GM21529 (cell line): ENCODE data around the gene EPHB1.

ENCODE experiments used
- ATAC-seq: cut with Tn5 transposase; IDR thresholded peaks from one replicate; pipeline ENCODE4 v1.9.1; 2021; ENCODE audit not compliant: unreplicated experiment

EPHB1 gene

DNA sequence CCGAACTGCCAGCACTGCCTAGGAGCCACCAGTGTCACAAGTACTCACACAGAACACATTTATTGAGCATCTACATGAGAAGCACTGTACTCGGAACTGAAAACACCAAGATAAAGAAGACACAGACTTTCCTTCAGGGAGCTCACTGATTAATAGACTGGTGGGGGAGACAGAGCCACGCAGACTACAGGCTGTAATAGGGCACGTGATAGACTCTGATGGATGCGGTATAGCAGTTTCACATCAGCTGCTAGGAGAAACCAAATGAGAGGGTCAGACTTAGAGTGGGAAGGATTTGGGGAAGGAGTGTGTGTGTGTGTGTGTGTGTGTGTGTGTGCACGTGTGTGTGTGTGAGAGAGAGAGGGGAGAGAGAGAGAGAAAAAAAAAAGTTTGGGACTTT, 12.1 kb downstream of the EPHB1 start:
- no peak for ATAC-seq

DNA sequence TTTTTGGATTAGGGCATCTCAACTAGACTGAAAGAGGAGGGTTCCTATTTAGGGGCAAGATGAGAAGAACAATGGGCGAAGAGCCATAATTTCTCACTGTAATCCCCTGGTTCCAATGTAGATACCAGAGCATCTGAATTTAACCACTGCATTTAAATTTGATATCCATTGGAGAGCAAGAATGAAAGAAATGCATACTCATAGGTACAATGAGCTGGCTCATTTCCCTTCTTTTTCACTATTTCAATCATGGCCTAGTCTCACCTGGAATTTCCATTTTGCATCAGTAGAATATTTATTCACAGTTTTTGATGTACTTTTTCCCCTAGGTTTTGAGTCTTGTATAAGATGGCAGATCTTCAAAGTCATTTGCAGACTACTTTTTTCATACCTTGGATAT, 13.8 kb downstream of the EPHB1 start:
- no peak for ATAC-seq

DNA sequence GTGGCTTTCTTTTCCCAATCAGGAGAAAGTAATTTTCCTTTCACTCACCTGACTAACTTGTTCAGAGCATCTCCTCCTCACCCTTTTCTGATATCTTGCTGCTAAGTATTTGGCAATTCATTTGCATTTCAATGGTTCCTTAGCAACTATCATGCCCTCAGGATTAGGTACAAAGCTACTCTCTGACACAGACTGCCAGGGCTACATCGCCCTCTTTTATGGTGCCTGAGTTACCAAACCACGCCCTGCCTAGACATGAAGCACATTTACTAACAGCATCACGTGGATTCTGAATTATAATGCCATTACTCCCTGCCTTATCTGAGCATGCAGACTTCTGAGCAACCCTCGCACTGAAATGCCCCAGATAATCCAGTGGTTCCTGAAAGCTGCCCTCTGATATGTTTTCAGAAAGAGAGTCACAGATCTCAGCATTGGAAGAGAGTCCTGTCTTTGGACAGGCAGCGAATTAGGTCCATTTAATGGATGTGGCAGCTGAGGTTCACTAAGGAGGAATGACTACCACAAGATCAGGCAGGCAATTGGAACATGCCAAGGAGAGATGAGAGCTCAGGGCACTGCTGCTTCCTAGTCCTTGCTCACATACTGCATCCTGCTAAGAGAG, 14.5 kb downstream of the EPHB1 start:
- ATAC-seq, result no peak

DNA sequence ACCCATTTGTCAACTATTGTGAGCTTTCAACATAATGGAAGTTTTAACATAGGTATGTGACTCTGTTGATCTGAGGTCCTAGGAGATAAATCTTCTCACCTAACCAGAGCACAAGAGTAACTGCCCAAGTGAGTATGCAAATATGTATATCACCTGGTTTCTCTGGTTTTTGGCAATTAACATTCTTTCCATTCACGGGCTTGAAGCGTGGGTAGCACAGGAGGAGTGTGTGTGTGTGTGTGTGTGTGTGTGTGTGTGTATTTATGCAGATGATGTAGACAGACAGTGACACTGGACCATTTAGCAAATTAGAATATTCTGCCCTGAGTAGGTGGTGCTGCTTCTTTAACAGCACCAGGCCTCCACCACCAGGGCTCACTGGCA, 15.0 kb downstream of the EPHB1 start:
- ATAC-seq, result no peak

DNA sequence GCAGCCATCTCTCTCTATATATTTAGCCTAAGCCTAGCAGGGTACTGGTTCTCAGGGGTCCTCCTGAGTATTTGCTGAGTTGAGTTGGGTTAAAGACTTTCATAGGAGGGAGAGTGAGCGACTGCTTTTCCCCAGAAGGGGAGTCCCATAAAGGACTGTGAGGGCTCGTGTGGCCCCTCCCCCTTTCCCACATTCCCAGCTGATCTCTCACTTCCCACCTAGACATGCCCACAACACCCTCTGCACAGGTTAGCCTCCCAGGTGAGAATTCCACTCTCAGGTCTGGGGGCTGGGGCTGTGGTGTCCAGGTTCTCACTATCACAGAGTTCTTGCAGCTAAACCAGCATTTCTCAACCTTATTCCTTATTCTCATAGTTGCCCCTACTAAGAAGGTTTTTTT, 15.8 kb downstream of the EPHB1 start:
- ATAC-seq, result no peak

DNA sequence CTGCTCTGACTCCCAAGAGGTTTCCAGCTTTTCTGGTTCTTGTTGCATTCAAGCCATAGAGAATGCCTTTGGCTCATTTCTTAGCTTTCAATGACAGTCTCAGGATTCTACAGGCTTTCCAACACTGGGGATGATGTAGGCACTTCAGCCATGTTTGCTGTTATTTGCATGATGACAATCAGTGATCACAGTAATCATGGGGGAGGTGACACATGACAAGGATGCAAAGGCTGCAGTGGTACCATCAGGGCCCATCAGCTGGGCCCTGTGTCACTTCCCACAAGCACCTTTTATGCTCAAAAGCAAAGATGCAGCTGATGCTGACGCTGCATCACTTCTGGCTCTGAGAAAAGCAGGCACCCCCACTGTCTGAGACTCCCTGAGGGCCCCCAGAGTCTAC, 18.6 kb downstream of the EPHB1 start:
- no peak for ATAC-seq

DNA sequence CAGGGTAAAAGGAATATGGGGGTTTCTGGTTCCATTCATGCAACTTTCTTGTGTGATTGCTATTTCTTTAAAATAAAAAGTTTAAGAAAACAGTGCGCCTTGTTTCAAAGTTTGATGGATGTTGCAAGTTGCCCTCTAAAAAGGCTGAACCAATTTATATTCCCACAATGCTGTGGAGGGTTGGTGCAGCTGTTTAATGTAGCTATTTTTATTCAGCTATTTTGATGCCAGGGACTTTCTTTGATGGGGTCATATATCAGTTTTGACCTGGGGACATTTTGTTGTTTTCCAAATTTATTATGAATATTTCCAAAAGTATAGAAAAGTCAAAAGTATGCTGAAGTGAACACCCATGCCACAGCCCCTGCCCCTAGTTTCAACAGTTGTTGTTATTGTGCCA, 20.5 kb downstream of the EPHB1 start:
- no peak for ATAC-seq

DNA sequence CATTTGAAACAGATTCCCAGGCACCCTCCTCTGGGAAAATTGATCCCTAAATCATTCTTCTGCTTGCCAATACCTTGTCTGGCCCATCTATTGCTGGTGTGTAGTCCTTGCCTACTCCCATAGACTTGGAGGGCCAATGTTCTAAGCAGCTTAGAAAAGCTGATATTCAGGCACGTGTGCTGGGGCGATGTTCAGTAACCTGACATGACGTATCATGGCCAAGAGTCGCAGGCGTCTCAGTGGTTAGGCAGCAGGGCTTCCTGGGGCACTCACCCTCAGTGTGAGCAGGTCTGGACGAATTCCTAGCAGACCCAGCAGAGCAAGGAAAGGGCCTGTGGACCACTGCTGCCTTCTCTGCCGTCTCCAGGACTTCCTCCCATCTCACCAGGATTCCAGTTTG, 21.6 kb downstream of the EPHB1 start:
- ATAC-seq, result no peak

DNA sequence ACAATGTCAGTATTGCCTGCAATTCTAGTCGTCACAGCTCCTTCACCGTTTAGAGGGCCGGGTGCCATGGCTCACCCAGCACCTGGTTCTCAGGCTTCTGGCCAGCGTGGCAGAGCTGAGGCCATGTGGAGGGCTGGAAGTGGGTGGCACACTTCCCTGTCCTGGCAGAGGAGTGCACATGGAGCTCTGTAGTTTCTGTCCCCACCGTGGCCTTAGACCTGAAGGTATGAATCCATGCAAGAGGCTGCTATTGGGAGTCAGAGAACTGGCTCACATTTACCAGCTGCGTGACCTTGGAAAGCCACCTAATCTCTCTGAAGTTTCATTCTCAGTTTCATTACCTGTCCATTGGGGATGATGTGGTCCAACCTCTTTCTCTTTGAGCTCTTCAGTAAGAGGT, 22.2 kb downstream of the EPHB1 start:
- peak; percentile 75 for ATAC-seq

DNA sequence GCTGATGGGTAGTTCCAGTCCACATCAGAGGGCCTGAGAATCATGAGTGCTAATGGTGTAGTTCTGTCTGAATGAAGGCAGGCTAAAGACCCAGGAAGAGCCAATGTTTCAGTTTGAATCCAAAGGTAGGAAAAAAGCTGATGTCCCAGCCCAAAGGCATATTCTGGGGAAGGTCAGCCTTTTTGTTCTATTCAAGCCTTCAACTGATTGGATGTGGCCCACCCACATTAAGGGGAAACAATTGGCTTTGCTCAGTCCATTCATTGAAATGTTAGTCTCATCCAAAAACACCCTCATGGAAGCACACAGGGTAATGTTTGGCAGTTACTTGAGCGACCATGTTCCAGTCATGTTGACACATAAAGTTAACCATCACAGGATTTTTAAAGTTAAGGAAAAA, 25.9 kb downstream of the EPHB1 start:
- no peak for ATAC-seq

DNA sequence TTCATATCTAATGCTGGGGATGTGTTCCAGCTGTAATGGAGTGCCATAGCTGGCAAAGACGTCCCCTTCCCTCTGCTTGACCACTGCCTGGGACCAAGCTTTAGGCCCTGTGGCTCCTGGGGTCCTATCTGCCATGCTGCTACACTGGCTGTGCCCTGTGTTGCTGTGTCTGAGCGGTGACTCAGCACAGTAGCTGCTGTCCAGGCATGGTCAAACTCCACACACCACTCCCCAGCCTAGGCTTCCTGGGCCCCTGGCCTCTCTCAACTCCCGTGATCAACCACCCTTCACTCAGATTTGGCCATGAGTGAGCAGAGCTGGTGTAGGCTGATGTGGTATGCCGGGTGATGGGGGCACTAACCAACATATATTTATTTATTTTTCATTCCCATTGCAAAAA, 27.0 kb downstream of the EPHB1 start:
- no peak for ATAC-seq

DNA sequence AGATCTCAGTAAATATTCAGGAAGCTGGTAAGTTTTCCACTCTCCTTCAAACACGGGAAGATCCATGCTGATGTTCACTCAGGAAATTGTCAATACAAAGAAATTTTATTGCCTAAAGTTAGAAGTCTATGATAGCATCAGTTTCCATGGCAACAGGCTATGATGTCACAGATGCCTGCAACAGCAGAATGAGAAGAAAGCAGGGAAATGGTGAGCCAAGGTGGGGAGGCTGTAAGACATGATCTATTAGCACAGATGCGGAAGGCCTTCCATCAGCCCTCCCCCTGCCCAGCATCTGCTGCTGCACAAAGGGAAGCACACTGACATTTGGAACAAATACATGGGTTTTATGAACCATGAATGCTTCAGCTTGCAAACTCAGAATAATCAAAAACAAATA, 28.6 kb downstream of the EPHB1 start:
- ATAC-seq, result no peak

DNA sequence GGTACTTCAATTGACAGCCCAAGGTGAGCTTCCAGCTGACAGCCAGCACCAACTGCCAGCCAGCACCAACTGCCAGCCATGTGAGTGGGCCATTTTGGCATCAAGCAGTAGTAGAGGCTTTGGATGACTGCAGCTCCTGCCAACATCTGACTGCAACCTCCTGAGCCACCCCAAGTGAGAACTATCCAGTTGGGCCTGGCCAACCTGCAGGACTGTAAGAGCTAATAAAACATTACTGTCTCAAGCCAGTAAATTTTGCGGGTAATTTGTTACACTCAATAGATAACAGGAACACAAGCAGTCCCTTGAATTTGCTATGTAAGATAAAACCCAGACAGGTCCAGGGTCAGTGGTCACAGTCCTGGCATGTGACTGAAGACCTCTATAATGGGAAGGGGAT, 29.7 kb downstream of the EPHB1 start:
- no peak for ATAC-seq

DNA sequence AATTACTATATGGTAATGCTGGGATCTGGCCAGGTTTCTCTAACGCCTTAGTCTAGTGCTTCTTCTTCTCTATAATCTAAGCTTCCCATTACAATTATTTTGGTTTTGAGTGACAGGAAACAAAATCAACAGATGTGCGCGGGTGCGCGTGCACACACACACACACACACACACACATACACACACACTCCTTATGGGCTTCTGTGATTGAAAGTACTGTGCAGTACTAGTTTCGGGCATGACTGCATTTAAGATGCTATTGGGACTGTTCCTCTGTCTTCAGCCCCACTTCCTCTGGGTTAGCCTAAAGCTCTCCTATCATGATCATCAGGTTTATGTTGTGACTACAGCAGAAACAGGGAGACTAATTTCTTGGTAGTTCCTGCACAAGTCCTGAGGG, 32.2 kb downstream of the EPHB1 start:
- ATAC-seq, result peak; percentile 61

DNA sequence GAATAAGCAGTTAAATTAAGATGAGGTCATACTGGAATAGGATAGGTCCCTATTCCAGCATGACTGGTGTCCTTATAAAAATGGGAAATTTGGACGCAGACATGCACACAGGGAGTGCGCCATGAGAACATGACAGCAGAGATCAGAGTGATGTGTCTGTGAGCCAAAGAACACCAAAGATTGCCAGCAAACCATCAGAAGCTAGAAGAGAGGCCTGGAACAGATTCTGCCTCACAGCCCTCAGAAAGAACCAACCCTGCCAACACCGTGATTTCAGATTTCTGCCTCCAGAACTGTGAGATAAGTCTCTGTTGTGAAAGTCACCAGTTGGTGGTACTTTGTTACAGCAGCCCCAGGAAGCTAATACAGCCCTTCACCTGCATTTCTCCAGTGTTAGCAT, 34.7 kb downstream of the EPHB1 start:
- no peak for ATAC-seq

DNA sequence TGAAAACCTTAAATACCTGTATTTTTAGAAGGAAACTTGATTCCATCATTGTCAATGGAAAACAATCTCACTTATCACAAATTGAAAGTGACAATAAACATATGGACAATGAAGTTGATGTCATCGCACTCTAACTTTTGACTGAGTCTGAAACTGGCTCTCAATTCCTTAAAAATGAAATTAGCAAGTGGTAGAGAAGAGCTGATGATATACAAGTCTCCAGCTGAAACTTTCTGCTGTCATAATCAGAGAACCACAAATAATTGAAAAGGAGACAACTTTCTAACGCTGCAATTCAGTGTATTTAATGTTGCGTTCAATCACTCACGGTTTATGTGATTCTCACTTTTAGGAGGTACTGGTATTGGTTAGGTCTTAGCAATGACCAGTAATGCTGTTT, 37.5 kb downstream of the EPHB1 start:
- no peak for ATAC-seq

DNA sequence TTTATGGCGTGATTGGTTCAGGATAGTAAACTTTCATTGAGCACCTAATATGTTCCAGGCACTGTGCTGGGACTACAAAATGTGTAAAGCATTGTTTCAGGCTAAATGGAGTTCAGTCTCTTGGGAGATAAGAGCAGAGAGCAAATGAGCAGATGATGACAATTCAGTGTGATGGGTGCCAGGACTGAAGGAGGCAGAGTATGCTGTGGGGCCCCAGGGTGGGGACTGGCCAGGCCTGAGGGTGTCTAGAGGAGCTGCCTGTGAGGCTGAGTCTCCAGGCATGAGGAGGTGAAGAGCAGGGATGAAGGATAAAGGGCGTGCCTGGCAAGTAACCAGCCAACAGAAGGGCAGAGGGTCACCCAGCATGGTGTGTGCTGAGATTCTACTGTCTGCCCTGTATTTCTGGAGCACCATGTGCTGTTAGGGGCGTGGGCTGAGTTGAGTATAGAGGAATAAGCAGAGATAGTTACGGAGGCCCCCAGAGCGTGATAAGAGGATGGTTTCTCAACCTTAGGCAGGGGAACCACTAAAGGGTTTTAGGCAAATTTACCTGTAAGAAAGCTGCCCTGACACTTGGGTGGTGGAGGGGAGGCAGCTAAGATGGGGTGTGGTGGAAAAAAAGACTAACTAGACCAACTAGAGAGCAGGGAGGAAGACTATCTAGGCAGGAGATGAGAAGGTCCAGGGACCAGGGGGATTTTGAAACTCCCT, 38.5 kb downstream of the EPHB1 start:
- no peak for ATAC-seq

DNA sequence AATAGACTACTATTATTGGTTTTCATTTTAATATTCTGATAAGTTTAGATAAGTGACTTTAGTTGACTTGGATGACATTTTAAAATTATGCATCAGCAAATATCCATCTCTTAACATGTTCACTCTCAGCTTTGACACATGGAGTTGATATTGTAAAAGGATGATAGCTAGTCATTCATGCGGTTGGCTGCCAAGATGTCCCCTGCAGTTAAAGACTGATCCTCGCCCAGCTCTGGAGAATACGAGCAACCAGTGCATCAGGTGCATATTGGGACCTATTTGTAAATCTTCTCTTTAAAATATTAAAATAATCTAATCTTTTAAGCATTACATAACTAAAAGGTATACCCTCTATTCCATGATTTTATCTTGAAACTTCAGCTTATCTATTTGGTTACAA, 41.9 kb downstream of the EPHB1 start:
- no peak for ATAC-seq

DNA sequence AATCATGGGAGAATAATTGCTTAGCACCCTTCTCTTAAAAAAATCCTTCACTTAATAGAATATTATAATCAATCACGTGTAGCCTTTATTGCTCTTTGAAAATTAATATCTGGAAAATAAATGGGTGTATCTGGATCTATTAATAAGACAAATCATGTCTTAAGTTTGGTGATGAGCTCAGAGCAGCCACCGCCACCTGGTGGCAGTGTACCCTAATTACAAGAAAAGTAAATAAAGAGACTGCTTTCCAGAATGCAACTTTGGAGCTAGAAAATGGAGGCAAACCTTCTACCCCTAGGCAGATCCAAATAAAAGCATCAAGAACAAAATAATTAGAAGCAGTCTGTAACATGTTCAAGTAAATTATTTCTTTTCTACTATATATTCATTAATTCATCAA, 43.5 kb downstream of the EPHB1 start:
- no peak for ATAC-seq

DNA sequence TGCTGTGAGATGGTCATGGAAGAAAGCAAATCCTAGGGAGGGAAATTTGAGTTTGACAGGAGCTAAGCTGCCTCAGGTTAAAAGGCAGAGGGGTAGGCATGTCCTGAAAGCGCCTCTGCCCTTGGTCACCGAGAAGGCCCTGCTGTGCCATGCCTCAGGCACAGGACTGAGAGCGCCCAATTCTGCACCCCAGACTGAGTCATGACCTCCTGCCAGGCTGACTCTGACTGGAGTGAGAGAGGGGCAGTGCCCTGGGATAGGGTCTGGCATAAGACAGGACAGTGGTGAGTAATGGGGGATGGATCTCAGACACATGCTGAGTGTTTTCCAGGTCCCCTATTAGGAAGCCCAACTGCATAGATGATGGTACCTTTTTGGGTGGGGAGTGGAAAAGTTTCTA, 44.4 kb downstream of the EPHB1 start:
- ATAC-seq, result no peak

DNA sequence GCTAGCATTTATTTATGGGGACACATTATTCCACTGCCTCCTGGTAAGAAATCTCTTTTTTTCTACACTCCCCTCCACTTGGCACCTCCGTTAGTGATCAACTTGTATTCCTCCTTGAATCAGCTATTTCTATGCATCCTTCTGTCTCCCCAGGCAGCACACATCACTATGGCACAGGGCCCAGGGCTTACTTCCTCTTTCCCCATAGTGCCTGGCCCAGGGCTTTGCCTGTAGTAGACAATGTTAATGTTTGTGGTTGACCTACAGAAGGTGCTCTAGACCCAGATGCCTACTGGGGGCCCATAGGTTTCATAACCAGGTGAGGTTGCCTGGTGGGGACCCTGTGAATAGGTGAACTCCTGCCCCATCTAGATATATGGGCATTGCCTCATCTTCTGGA, 44.9 kb downstream of the EPHB1 start:
- peak; percentile 81 for ATAC-seq

DNA sequence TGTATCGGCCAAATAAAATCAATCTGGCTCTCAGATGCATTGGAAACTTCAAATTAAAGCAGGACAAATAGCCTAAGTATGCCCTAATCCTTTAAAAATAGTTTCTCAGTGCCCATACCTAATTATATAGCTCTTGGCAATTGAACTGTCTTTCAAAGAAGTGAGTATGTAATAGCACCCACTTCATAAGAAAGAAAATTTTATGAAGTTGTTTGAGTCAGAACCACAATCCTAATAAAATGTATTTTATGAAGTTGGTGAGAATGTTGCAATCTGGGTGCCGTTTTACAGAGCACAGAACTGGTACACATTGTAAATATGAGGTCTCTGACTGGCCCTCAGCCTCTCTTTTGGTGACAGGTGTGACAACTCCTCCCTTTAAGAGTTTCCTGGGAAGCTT, 45.4 kb downstream of the EPHB1 start:
- ATAC-seq, result no peak

DNA sequence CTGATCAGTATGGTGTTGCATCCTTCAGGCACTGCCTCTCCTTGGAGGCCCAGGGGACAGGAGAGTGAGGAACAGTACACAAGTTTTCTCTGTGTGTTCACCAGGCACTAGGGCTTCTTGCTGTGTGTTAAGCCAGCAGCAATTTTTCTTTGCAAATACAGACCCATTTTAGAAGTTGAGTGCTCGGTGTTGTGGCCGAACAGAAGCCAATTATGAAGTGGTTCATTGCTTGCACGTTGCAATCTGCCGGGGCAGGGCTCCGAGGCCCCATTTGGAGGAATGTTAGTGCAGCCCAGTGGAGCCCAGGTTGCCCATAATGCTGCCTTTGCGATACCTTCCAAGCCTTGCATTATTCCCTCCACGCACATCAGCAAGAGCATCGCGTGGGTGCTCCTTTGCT, 51.0 kb downstream of the EPHB1 start:
- no peak for ATAC-seq
